Smooth muscle cell (in vitro differentiated cells): ENCODE results near the gene CCL25. TPM values are rescaled to one million over a fixed set of nuclear protein-coding genes. Genes with fewer than 3 reads are reported as not detected.

Experiments
- DNase-seq: peaks from one replicate; lab custom pipeline; 2025; ENCODE audit not compliant: unreplicated experiment; lab: John Stamatoyannopoulos, UW
- H2AFZ ChIP-seq: fragments of 200-600 bp; sonication (generic); 2 replicates; pipeline ENCODE4 v1.6.0; 2016; ENCODE audit warnings: antibody characterized with exemption, low read depth, mild to moderate bottlenecking
- H3F3A ChIP-seq: fragments of 200-600 bp; sonication (generic); 2 replicates; pipeline ENCODE4 v1.6.0; 2017; ENCODE audit warnings: antibody characterized with exemption, low read depth
- H3K27ac ChIP-seq: fragments of 200-600 bp; sonication (generic); 2 replicates; pipeline ENCODE4 v1.5.1; 2016; ENCODE audit warnings: low read depth, mild to moderate bottlenecking
- H3K27me3 ChIP-seq: fragments of 200-600 bp; sonication (generic); 2 replicates; pipeline ENCODE4 v1.6.1; 2016; ENCODE audit warnings: low read depth, mild to moderate bottlenecking
- H3K36me3 ChIP-seq: fragments of 200-600 bp; sonication (generic); 2 replicates; pipeline ENCODE4 v1.5.1; 2016; ENCODE audit warnings: low read depth
- H3K4me1 ChIP-seq: fragments of 200-600 bp; sonication (generic); 2 replicates; pipeline ENCODE4 v1.5.1; 2016; ENCODE audit warnings: low read depth
- H3K4me2 ChIP-seq: fragments of 200-600 bp; sonication (generic); 2 replicates; pipeline ENCODE4 v1.6.0; 2016; ENCODE audit warnings: mild to moderate bottlenecking
- H3K4me3 ChIP-seq: fragments of 200-600 bp; sonication (generic); 2 replicates; pipeline ENCODE4 v1.5.1; 2016; ENCODE audit warnings: mild to moderate bottlenecking
- H3K79me2 ChIP-seq: fragments of 200-600 bp; sonication (generic); 2 replicates; pipeline ENCODE4 v1.6.0; 2016; ENCODE audit warnings: low read depth, mild to moderate bottlenecking
- H3K9ac ChIP-seq: fragments of 200-600 bp; sonication (generic); 2 replicates; pipeline ENCODE4 v1.6.0; 2016; ENCODE audit warnings: low read depth
- H3K9me3 ChIP-seq: fragments of 200-600 bp; sonication (generic); replicated peaks from 2 replicates; pipeline ENCODE4 v1.5.1; 2016; ENCODE audit warnings: low read depth
- H4K20me1 ChIP-seq: fragments of 200-600 bp; sonication (generic); 2 replicates; pipeline ENCODE4 v1.6.0; 2016; ENCODE audit warnings: low read depth
- CTCF ChIP-seq: fragments of 200-600 bp; sonication (generic); IDR thresholded peaks from 2 replicates; pipeline ENCODE4 v1.5.1; 2017; ENCODE audit warnings: borderline replicate concordance, mild to moderate bottlenecking, antibody characterized with exemption; ENCODE audit not compliant: insufficient read depth, poor library complexity, severe bottlenecking
- WGBS: methylation state at CpG from one replicate; pipeline ENCODE4 v1.1.7; 2016; ENCODE audit warnings: low lambda C conversion rate; 5-methylcytosine and 5-hydroxymethylcytosine counted together
- polyA plus RNA-seq: library from polyadenylated mRNA; unstranded; fragments of >200 nt; fragmentation: Nextera tagmentation; extraction: Ambion mirVana; gene quantifications from 2 replicates; pipeline ENCODE4 v1.2.1, GENCODE V29; 2016
- total RNA-seq: library from RNA; depleted of rRNA; stranded (reverse); fragments of >200 nt; gene quantifications from 2 replicates; pipeline ENCODE4 v1.2.3, GENCODE V29; 2014

Gene CCL25
- total RNA-seq (not detected in 2 replicates), polyA plus RNA-seq (0.91 TPM in 1 of 2 replicates, not detected in the other)

DNA sequence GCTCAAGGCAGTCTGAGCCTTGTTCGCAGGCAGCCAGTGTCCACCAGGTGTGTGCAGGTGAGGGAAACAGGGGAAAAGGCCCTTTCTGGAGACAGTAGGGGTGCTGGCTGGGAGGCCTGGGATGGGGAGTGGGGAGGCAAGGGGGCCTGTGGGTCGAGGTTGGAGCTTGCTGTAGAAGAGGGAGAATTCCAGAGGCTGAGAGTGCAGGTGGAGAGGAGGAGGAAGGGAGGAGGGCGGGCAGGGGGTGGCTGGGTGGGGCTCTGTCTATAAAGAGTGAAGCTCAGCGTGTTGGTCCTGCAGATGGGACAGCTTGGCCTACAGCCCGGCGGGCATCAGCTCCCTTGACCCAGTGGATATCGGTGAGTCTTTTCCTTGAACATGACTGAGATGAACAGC lies at the start of gene CCL25:
Gene CCL25, plus strand, starts transcription at position 297 of the 396 bp plus-strand sequence. CDS start 290 bp downstream, outside the sequence.
- Histone ChIP-seq H3K4me1 (no peaks in the 10 kb centered on the region), H3K27ac (no peak within 1 kb of the TSS), H3K4me2 (no peak within 1 kb of the TSS), H3K4me3 (no peak within 1 kb of the TSS), H2AFZ (no peak within 1 kb of the TSS), H4K20me1 (no peaks in the 10 kb centered on the region), H3K27me3 (no peaks in the 10 kb centered on the region), H3K9ac (no peak within 1 kb of the TSS), H3K79me2 (no peaks in the 10 kb centered on the region), H3K9me3 (no peaks in the 10 kb centered on the region), H3F3A (no peaks in the 10 kb centered on the region), H3K36me3 (no peaks in the 10 kb centered on the region)
- 89% methylated on average over 4 of the region's 7 CpGs for WGBS
- no peak for DNase-seq
- TF ChIP-seq CTCF = no peak

GRCh38 chr19:8004001-8004400 lies 48.6 kb upstream of the CCL25 start:
- DNase-seq = no peak
- WGBS = 73% methylated on average over 6 of the region's 6 CpGs
- Histone ChIP-seq H2AFZ (no peak overlapping the region), H3K4me2 (peak overlapping the region; percentile 95), H3K27me3 (no peaks in the 10 kb centered on the region), H4K20me1 (peaks cover 59% of the 10 kb centered on the region), H3F3A (peaks cover 12% of the 10 kb centered on the region), H3K79me2 (peaks cover 66% of the 10 kb centered on the region), H3K27ac (peak overlapping the region; percentile 76), H3K9ac (peak overlapping the region; percentile 69), H3K4me3 (peak overlapping the region; percentile 67), H3K36me3 (no peaks in the 10 kb centered on the region), H3K9me3 (no peaks in the 10 kb centered on the region), H3K4me1 (peaks cover 22% of the 10 kb centered on the region)
- TF ChIP-seq CTCF = no peak

DNA sequence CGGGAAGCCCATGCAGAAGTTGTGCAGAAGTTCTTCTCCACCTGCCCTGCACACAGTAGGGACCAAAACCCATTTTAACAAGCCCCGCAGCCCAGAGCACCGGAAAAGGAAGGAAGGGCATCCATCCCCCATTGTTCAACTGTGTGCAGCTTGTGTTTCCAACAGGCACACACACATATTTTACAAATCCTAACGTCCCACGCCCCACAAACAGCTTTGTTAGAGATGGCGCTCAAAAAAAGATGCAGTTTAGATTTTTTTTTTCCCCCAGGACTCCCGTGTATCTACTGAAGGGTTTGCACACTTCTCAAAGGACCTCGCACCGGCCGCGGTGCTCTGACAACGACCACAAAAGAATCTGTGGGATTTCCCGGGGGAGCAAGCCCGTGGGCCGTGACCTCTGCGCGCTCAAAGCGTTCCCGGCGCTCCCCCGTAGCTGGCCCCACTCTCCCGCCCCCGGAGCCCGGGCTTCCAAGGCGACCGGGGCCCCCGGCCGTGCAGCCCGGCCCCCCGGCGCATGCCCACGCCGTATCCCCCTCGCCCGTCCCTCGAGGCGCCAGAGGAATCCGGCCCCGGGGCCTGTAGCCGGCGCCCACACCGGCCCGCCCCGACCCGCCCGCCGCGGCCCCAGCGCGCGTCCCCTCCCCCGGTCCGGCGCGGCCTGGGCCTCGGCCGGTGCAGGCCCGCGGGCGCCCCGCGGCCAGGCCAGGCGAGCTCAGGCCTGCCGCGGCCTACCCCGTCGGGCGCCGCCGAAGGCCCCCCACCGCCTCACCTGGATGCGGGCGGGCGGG lies 47.6 kb upstream of the CCL25 start:
- peak overlapping the region; percentile 95 for H3K4me2 ChIP-seq
- H3K4me1 ChIP-seq = peaks cover 22% of the 10 kb centered on the region
- peaks cover 50% of the 10 kb centered on the region for H4K20me1 ChIP-seq
- peaks cover 12% of the 10 kb centered on the region for H3F3A ChIP-seq
- DNase-seq = peak; percentile 33
- whole genome bisulfite sequencing = under 1% methylated on average over 45 of the region's 74 CpGs
- TF ChIP-seq CTCF = no peak
- H3K27ac ChIP-seq = peak overlapping the region; percentile 76
- H2AFZ ChIP-seq = no peak overlapping the region
- H3K4me3 ChIP-seq = peak overlapping the region; percentile 67
- H3K27me3 ChIP-seq = no peaks in the 10 kb centered on the region
- no peaks in the 10 kb centered on the region for H3K9me3 ChIP-seq
- H3K9ac ChIP-seq = peak overlapping the region; percentile 69
- H3K79me2 ChIP-seq = peaks cover 57% of the 10 kb centered on the region
- no peaks in the 10 kb centered on the region for H3K36me3 ChIP-seq
